KMS-11 (cell line): ENCODE measurements around the gene ECI1.

Experiments
- H2AFZ ChIP-seq: fragments of 200-600 bp; sonication (generic); 2 replicates; pipeline ENCODE4 v1.6.1; 2016; ENCODE audit warnings: antibody characterized with exemption, mixed run types, low read depth
- H3K27ac ChIP-seq: fragments of 200-600 bp; sonication (generic); 2 replicates; pipeline ENCODE4 v1.6.1; 2016; ENCODE audit warnings: mild to moderate bottlenecking, mixed run types
- H3K27me3 ChIP-seq: fragments of 200-600 bp; sonication (generic); 2 replicates; pipeline ENCODE4 v1.6.1; 2017; ENCODE audit warnings: mild to moderate bottlenecking, low read depth, mixed run types, moderate library complexity; ENCODE audit not compliant: insufficient read depth
- H3K36me3 ChIP-seq: fragments of 200-600 bp; sonication (generic); 2 replicates; pipeline ENCODE4 v1.6.1; 2017; ENCODE audit warnings: mild to moderate bottlenecking, mixed run types; ENCODE audit not compliant: insufficient read depth
- H3K4me1 ChIP-seq: fragments of 200-600 bp; sonication (generic); 2 replicates; pipeline ENCODE4 v1.6.1; 2016; ENCODE audit warnings: mild to moderate bottlenecking, low read depth, mixed run types; ENCODE audit not compliant: poor library complexity, severe bottlenecking
- H3K4me2 ChIP-seq: fragments of 200-600 bp; sonication (generic); 2 replicates; pipeline ENCODE4 v1.7.0; 2016; ENCODE audit warnings: mild to moderate bottlenecking, mixed run types
- H3K4me3 ChIP-seq: fragments of 200-600 bp; sonication (generic); IDR thresholded peaks from 2 replicates; pipeline ENCODE4 v1.6.1; 2017; ENCODE audit warnings: low read depth, low read length, mixed read lengths; ENCODE audit not compliant: insufficient read depth
- H3K79me2 ChIP-seq: fragments of 200-600 bp; sonication (generic); 2 replicates; pipeline ENCODE4 v1.6.1; 2016; ENCODE audit warnings: low read depth, mixed run types; ENCODE audit not compliant: insufficient read depth
- H3K9ac ChIP-seq: fragments of 200-600 bp; sonication (generic); 2 replicates; pipeline ENCODE4 v1.6.1; 2016; ENCODE audit warnings: mild to moderate bottlenecking, mixed run types
- H4K20me1 ChIP-seq: fragments of 200-600 bp; sonication (generic); 2 replicates; pipeline ENCODE4 v1.6.1; 2016; ENCODE audit warnings: mild to moderate bottlenecking, mixed run types; ENCODE audit not compliant: insufficient read depth
- TF ChIP-seq, protein P1 (sequence below): fragments of 200-600 bp; sonication (generic); conservative IDR thresholded peaks from 2 replicates; pipeline ENCODE4 v1.6.1; 2017; ENCODE audit warnings: low read depth, mild to moderate bottlenecking, antibody characterized with exemption, low read length, moderate library complexity, mixed read lengths

Gene ECI1

DNA sequence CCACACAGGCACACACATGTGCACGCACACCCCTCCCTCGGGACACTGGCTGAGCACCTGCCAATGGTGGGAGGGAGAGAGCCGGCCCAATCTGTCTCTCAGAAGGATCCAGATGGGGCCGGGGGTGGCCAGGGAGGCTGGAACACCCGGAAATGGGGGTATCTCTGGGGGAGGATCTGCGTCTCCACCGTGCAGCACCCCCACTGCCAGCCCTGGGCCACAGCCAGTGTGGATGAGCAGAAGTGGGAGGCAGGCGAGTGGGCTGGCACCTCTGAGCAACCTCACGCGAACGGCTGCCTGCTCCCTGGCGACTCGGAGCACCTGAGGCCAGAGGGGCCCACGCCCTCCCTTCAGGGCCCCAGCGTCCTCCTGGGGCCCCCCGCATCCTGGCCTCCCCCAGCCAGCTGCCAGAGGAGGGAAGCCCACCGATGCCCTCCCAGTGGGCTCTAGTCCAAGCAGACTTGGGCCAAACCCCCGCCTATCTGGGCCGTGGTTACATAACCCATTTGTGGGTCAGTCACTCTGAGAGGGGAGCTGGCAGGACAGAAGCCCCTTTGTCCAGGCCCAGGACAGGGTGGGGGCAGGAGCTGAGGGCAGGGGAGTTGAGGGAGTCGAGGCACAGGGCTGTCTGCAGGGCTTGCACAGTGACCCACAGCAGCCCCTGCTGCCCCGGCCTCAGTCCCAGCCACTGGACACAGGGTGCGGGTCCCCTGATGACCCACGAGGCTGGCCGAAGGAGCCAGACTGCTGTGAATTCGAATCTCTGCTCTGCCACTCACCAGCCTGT, 60.5 kb downstream of the ECI1 start:
- H3K27ac ChIP-seq = no peak overlapping the region
- no peak overlapping the region for H2AFZ ChIP-seq
- TF ChIP-seq, protein P1, sequence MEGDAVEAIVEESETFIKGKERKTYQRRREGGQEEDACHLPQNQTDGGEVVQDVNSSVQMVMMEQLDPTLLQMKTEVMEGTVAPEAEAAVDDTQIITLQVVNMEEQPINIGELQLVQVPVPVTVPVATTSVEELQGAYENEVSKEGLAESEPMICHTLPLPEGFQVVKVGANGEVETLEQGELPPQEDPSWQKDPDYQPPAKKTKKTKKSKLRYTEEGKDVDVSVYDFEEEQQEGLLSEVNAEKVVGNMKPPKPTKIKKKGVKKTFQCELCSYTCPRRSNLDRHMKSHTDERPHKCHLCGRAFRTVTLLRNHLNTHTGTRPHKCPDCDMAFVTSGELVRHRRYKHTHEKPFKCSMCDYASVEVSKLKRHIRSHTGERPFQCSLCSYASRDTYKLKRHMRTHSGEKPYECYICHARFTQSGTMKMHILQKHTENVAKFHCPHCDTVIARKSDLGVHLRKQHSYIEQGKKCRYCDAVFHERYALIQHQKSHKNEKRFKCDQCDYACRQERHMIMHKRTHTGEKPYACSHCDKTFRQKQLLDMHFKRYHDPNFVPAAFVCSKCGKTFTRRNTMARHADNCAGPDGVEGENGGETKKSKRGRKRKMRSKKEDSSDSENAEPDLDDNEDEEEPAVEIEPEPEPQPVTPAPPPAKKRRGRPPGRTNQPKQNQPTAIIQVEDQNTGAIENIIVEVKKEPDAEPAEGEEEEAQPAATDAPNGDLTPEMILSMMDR = no peak
- no peak overlapping the region for H3K4me2 ChIP-seq
- H3K4me1 ChIP-seq = no peaks in the 10 kb centered on the region
- H3K9ac ChIP-seq = no peak overlapping the region
- H3K27me3 ChIP-seq = peaks cover 50% of the 10 kb centered on the region
- no peaks in the 10 kb centered on the region for H4K20me1 ChIP-seq
- H3K79me2 ChIP-seq = no peaks in the 10 kb centered on the region
- H3K4me3 ChIP-seq = no peak overlapping the region
- H3K36me3 ChIP-seq = no peaks in the 10 kb centered on the region

DNA sequence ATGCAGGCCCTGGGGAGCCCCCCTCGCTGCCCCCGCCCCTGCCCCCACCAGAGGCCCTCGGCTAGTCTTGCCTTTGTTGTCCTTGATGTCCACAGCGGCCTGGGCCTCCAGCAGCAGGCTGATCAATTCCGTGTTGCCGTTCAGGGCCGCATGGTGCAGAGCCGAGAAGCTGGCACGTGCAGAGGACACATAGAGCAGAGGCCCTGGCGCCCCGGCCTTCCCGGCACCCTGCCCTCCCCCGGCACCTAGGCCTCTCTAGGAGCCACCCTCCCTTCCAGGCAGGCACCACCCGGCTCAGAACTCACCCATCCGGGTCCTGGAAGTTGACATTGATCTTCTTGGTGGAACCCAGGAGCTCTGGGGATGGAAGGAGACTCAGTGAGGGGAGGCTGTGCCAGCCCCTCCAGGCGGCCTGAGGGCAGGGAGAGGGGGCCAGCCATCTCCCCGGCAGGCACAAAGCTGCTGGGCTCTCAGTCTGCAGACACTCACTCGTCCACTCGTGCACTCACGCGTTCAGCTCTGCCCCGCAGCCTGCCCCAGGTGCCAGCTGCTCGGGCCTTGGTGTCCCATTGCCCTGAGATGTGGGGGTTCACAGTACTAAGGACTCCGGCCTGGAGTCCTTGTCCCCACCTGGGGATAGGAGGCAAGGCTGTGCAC, 61.3 kb downstream of the ECI1 start:
- no peak overlapping the region for H2AFZ ChIP-seq
- no peak overlapping the region for H3K27ac ChIP-seq
- no peak overlapping the region for H3K9ac ChIP-seq
- no peak overlapping the region for H3K4me2 ChIP-seq
- H3K4me1 ChIP-seq = no peaks in the 10 kb centered on the region
- no peak overlapping the region for H3K4me3 ChIP-seq
- H4K20me1 ChIP-seq = no peaks in the 10 kb centered on the region
- no peaks in the 10 kb centered on the region for H3K36me3 ChIP-seq
- TF ChIP-seq, protein P1 = no peak
- H3K27me3 ChIP-seq = peaks cover 50% of the 10 kb centered on the region
- no peaks in the 10 kb centered on the region for H3K79me2 ChIP-seq
